HG02973 (cell line): ENCODE results near the gene TMEM69.
"Not testable (repeated sequence)": the region's sequence is repeated elsewhere in the genome, so short reads cannot be mapped to it uniquely, and the experiment has no call there.

Source experiments
- ATAC-seq: cut with Tn5 transposase; IDR thresholded peaks from one replicate; pipeline ENCODE4 v1.9.1; 2021; ENCODE audit warnings: moderate library complexity; ENCODE audit not compliant: unreplicated experiment

The TMEM69 gene

GRCh38 chr1:45730780-45731319 lies 42.9 kb downstream of the TMEM69 start:
- ATAC-seq, result no peak

- ATAC-seq, result no peak
Measured at GRCh38 chr1:45739137-45739536, 51.2 kb downstream of the TMEM69 start.

DNA sequence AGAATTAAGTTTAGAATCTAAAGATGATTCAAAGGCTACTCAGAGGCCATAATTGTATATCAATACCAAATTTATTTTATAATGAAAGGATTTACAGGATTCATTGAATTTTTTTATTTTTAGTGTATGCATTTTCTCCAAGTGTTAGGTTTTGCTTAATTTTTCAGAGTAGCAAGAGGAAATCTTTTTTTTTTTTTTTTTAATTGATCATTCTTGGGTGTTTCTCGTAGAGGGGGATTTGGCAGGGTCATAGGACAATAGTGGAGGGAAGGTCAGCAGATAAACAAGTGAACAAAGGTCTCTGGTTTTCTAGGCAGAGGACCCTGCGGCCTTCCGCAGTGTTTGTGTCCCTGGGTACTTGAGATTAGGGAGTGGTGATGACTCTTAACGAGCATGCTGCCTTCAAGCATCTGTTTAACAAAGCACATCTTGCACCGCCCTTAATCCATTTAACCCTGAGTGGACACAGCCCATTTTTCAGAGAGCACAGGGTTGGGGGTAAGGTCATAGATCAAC lies 51.7 kb downstream of the TMEM69 start:
- not testable (repeated sequence) for ATAC-seq
